GM19193 (cell line): ENCODE results near the gene RASD1.

Source experiments
- POLR2A ChIP-seq: IDR thresholded peaks from 4 replicates; pipeline ENCODE4 v1.6.1; 2011; ENCODE audit not compliant: insufficient read depth, insufficient read length; ENCODE audit errors: extremely low read depth

RASD1 gene

DNA sequence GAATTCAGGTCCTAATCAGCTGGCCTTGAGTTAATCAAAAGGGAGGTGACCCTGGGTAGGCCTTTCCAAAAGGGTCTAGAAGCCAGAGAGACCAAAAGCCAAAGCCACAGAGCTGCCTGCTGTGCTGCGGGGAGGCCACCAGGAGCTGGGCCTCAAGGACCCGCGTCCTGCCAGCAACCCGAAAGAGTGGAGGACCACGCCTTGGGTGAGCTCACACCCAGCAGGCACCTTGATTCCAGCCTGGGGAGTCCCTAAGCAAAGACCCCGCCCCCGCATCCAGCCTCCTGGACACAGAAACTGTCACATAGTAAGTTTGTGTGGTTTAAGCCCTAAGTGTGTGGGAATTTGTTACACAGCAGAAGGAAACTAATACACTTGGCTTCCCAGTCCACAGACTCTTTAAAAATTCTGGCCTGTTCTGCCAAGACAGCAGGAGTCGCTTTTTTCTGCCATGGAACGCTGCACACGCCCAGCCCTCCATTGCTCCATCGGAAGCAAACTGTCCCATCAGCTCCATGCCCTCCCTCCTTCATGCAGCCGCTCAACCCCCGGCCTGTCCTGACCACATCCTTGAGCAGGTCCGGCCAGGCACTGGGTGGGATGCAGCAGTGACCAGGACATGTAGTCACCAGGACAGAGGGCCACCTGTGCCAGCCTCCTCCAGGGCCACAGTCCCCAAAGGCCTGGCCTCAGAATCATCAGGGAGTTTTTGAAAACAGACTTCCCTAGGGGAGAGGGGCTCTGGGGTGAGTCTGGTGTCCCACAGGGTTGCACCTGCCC, 20.9 kb upstream of the RASD1 start:
- TF ChIP-seq POLR2A = no peak

DNA sequence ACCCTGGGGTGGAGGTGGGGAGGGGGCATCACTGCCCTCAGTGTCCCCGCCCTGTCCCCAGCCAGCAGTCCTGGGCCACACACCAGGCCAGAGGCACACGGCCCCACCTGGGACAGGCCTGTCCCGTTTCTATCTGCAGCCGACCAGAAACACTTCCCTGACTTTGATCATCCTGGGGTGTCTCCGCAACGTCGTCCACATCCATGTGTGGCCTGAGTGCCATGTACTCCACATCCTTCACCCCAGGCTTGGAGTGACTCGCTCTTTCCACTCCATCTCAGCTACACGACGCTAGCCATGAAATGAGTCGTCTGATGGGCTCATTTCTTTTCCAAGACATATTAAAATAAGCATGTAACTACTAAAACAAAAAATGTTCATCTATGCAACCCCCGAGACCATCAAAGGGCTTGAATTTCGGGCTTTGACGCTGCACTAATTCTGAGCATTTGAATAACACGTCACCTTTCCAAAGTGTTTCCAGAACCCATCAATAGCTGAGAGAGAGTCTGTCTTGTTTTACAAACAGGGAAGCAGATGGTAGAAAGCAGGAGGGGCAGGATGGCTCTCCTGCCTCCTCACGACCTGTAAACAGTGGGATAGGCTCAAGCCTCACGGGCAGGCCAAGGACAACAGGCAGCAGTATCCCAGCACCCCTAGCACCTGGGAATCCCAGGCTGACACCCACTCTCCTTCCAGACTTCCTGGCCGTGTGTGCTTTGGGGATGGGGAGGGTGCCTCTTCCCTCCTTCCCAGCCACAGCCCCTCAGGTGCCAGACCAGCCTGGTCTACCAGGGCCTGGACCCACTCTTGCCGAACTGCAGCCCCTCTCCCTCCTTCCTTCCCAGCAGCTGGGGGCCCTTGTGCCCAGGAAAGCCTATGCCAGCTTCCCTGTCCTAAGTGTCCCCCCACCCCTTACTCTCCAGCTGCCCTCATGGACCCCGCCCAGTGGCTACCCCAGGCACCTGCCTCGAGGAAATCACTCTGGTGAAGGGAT, 20.0 kb upstream of the RASD1 start:
- TF ChIP-seq POLR2A = no peak

DNA sequence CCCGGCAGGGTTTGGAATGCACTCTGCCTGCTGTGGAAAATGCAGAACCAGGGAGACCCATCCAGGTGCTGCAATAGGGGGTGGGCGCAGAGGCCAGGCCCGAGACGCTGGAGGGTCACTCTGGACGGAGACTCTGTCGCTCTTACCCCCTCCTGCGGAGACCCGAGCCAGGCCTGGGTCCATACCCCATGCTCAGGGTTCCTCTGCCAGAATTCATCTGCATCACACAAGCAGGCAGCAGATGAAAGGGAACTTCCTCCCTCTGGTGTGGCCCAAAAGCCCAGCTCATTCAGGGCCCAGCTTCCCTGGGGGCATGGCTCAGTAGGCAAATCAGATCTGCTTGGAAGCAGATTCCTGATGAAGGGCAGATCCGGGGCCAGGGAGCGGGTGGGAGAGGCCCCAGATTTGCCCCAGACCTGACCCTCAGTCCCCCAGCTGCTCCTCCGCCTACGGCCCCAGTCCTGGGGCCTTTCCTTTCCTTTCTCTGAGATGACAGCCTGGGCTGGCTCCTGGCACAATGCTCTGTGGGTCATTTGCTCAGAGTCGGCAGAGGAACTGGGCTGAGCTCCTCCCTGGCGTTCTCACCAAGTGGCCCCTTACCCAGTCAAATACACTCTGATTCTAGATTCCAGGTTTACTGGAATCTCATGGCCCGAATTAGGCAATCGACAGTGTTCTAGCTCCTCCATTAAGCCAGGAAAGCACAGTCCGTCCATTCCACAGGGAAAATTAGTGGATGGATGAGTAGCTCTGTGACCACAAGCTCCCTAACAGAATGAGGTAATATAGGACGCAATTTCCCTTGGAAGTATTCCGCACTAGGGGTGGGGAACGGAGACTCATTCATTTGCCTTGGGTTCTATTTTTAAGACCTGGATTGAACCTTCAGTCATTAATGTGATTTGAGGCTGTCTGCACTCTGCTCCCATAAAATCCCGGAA, 19.1 kb upstream of the RASD1 start:
- TF ChIP-seq POLR2A = no peak

DNA sequence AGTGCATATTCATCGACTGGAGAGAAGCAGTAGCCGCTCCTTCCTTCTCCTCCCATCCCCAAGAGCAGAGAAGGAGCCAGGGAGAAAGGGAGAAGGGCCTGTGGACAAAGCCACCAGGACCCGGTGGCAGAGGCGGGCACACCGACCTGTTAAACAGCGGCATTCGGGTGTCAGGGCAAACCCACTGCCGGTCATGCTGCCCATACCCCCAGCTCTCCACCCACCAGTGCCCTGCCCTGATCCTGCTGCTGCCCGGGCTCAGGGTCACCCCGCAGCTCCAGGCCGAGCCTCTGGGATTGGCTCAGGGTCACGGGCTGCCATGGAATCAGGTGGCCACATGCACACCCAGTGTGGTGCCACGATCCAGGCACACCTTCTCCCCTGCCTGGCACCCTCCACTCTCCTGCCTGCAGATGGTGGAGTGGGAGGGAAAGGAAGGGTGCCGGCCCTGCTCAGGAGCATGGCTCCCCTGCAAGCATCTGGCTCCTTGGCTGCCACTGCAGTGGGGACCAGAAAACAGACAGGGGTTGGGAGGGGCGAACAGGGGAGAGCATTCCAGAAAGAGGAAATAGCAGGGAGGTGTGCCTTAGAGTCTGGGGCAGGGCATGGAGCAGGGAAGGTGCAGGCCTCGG, 18.3 kb upstream of the RASD1 start:
- no peak for TF ChIP-seq POLR2A

DNA sequence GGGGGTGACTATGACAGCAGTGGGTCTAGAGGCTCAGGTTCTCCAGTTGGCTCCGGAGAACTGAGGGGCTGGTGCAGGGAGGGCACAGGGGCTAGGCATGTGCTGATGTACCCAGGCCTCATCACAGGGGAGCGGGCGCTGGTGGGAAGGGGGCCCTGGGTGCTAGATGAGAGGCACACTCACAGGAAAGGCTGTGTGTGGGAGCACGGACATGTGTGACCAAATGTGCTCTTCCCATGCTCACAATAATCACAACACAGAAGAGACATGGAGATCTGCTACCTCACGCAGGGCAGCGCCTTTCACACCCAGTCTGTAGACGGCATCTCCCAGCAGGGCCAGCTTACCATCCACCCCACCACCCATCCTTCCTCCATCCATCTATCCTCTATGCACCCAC, 17.4 kb upstream of the RASD1 start:
- TF ChIP-seq POLR2A = no peak

DNA sequence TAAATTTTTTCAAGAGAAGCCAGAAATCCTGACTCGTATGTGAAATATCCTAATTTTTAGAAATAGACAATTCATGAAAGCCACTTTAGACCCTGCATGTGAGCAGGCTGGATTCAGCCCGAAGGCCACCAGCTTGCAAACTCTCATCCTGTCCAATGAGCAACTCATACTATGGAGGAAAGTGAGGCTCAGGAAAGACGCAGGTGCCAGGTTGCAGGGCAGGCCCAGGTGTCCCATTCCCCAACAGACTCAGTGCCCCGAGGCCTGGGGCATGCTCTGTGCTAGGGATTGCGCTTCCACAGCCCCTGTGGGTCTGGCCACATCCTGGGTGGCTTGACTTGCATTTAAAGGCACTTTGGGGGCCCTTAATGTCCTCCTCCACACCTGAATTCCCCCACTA, 16.7 kb upstream of the RASD1 start:
- no peak for TF ChIP-seq POLR2A

DNA sequence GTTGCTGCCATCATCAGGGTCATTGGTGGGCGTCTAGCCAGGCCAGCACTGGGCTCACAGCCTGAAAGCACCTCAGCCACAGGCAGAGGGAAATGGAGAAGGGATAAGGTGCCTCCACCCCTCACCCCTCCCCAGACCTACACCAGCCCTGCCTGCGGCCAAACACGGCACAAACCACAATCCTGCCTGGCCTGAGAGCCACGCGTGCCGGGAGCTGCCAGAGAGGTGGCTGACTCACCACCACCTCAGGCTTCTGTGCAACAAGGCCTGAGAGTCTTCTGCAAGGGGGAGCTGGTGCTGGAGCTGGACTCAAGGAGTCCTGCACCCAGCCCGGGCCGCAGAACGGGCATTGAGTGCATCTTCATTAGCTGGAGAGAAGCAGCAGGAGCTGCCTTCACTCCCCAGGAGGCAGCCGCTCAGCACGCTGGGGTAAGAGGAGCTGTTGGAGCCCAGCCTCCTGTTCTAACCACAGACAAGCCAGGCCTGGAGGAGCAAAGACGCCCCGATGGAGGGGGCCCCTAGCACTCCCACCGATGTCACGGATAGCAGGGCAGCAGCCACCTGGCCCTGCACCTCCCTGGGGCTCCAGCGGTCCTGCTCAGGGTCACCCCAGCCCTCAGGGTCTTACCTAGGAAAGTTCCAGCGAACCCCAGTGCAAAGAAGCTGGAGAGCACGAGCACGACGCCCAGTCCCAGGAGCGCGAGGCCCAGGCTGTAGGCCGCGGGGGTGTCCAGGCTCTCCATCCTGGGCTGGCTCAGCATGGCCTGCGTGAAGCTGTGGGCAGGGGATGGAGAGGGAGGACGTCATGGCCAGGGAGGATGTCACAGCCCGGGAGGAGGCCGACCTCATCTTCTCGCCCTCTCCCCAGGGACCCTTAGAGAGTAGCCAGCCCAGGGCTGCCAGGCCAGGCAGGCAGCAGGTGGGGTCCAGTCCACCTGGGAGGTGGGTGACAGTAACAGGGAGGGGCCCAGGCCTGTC, 16.0 kb upstream of the RASD1 start:
- no peak for TF ChIP-seq POLR2A

DNA sequence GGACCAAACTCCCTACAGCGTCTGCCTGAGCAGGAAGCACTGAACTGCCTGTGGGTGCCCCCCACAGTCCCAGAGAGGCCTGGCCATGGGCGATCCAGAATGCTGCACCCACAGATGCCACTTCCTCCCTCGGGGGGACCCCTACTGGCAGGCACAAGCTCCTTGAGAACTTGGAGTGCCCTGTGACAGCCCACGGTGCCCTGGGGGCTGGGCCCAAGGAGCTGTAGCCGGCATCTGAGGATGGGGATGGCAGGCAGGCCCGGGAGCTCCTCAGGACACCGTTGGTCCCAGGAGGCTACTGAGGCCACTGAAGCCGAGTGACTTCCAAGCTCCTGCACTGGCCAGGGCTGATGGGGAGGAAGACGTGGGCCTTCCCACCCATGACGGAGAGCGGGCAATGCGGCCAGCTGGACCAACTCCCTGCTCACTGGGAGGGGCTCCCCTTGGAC, 15.1 kb upstream of the RASD1 start:
- TF ChIP-seq POLR2A = no peak

DNA sequence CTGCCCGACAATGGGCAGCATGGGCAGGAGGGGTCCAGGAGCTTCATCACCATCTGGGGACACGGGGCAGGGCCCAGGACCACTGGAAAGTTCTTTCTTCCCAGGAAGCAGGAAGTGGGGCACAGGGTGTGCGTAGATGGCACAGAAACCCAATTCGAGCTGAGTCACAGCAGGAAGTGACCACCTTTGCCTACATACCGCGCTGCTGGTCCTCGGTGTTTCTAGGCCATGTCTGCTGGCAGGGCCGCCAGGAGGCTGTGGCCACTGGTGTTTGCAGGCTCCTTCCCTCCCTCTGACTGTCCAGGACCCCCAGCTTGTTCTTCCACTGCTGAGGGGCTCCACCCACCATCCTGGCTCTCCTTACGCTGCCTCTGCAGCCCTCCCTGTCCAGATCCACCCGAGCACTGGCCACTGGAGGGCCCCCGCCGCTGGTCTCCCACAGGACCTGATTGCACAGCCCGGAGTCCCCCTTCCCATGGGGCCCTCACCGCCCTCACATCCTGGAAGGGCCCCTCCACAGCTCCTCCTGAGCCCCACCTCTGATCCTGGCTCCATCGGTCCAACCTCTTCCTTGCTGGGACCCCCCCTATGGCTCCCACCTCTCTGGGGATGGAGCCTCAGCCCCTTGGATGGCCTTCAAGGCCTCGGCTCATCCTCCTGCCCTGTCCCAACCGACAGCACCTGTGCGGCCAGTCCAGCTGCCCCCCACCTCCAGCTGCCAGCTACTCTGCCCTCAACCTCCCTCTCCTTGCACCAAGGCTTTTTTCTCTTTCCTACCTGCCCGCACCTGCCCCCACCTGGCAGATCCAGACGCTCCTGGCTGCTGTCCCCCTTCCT, 14.5 kb upstream of the RASD1 start:
- TF ChIP-seq POLR2A = no peak

DNA sequence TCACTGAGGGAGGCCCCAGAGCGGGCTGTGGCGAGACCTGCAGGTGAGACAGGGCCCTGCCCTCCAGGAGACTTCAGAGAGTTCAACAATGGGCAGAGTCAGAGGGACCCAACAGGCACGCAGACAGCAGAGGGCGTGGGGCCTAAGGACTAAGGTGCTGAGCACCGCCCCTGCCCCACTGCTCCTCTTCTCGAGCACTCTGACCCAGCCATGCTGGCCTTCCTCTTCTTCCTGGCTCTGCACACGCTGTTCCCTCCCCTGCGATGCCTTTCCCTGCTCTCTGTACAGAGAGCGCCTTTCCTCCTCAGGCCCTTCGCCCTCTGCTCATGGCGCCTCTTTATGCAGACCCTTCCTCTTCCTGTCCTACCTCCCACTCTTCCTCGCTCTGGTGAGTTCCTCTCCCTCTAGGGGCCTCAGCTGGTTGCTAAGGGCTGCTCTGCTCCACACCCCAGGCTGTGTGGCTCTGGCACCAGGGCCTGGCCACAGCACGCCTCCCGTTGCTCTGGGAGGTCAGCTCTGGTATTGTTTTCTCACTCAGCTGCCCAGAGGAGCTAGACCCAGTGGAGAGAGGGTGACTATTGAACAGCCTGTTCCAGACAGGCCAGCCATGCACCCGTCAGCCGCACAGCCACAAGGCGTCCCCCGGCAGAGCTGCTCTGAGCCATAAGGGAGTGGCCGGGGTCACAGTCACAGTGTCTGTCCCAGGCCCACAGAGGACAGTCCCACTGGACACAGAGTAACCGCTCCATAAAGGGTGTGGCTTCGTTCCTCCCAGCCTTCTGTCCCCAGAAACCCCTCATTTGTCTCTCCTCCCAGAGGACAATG, 13.6 kb upstream of the RASD1 start:
- no peak for TF ChIP-seq POLR2A
